ENCODE data around the gene MAPK13.
A peak's percentile ranks its signal among the peaks of the same experiment; 100 is the strongest.

MAPK13 gene

GRCh38 chr6:36169023-36170007, 39.0 kb downstream of the MAPK13 start:
- Histone ChIP-seq H3K4me1 (ENCODE audit: low read depth, poor library complexity, severe bottlenecking) (peaks cover 29% of the 10 kb centered on the region), H4K20me1 (ENCODE audit: insufficient read depth) (no peaks in the 10 kb centered on the region), H3K36me3 (ENCODE audit: insufficient read depth) (no peaks in the 10 kb centered on the region), H3K27ac (peak overlapping the region; percentile 48), H3K4me3 (IDR thresholded peaks at IDR 0.05; ENCODE audit: insufficient read depth, low read depth, low read length) (no peak overlapping the region), H2AFZ (ENCODE audit: low read depth) (peak overlapping the region; percentile 51), H3K9ac (no peak overlapping the region; the same call in 1 of the 2 replicates), H3K79me2 (ENCODE audit: insufficient read depth, low read depth) (no peaks in the 10 kb centered on the region), H3K27me3 (ENCODE audit: insufficient read depth, low read depth) (no peaks in the 10 kb centered on the region), H3K4me2 (peak overlapping the region; percentile 59)
- TF ChIP-seq CTCF (conservative IDR thresholded peaks at IDR 0.05; ENCODE audit: low read depth, low read length), result no peak

GRCh38 chr6:36170704-36171103, 40.4 kb downstream of the MAPK13 start:
- Histone ChIP-seq H3K27ac (no peak overlapping the region), H3K36me3 (ENCODE audit: insufficient read depth) (no peaks in the 10 kb centered on the region), H3K4me2 (no peak overlapping the region), H3K9ac (no peak overlapping the region), H2AFZ (ENCODE audit: low read depth) (no peak overlapping the region), H3K4me1 (ENCODE audit: low read depth, poor library complexity, severe bottlenecking) (peaks cover 29% of the 10 kb centered on the region), H3K79me2 (ENCODE audit: insufficient read depth, low read depth) (no peaks in the 10 kb centered on the region), H3K27me3 (ENCODE audit: insufficient read depth, low read depth) (no peaks in the 10 kb centered on the region), H4K20me1 (ENCODE audit: insufficient read depth) (no peaks in the 10 kb centered on the region), H3K4me3 (IDR thresholded peaks at IDR 0.05; ENCODE audit: insufficient read depth, low read depth, low read length) (no peak overlapping the region)
- TF ChIP-seq CTCF (conservative IDR thresholded peaks at IDR 0.05; ENCODE audit: low read depth, low read length), result no peak

GRCh38 chr6:36171573-36171972, 41.3 kb downstream of the MAPK13 start:
- H3K4me1 ChIP-seq (ENCODE audit: low read depth, poor library complexity, severe bottlenecking), result peaks cover 29% of the 10 kb centered on the region
- no peaks in the 10 kb centered on the region for H4K20me1 ChIP-seq (ENCODE audit: insufficient read depth)
- no peak overlapping the region for H3K4me2 ChIP-seq
- H3K79me2 ChIP-seq (ENCODE audit: insufficient read depth, low read depth), result no peaks in the 10 kb centered on the region
- H3K4me3 ChIP-seq (IDR thresholded peaks at IDR 0.05; ENCODE audit: insufficient read depth, low read depth, low read length), result no peak overlapping the region
- no peaks in the 10 kb centered on the region for H3K27me3 ChIP-seq (ENCODE audit: insufficient read depth, low read depth)
- no peak overlapping the region for H3K27ac ChIP-seq
- H3K9ac ChIP-seq, result no peak overlapping the region
- no peaks in the 10 kb centered on the region for H3K36me3 ChIP-seq (ENCODE audit: insufficient read depth)
- no peak for TF ChIP-seq CTCF (conservative IDR thresholded peaks at IDR 0.05; ENCODE audit: low read depth, low read length)
- no peak overlapping the region for H2AFZ ChIP-seq (ENCODE audit: low read depth)

- H3K27ac ChIP-seq, result no peak overlapping the region
- no peaks in the 10 kb centered on the region for H3K4me1 ChIP-seq (ENCODE audit: low read depth, poor library complexity, severe bottlenecking)
- H4K20me1 ChIP-seq (ENCODE audit: insufficient read depth), result no peaks in the 10 kb centered on the region
- no peaks in the 10 kb centered on the region for H3K36me3 ChIP-seq (ENCODE audit: insufficient read depth)
- H3K4me3 ChIP-seq (IDR thresholded peaks at IDR 0.05; ENCODE audit: insufficient read depth, low read depth, low read length), result no peak overlapping the region
- H3K79me2 ChIP-seq (ENCODE audit: insufficient read depth, low read depth), result no peaks in the 10 kb centered on the region
- no peaks in the 10 kb centered on the region for H3K27me3 ChIP-seq (ENCODE audit: insufficient read depth, low read depth)
- TF ChIP-seq CTCF (conservative IDR thresholded peaks at IDR 0.05; ENCODE audit: low read depth, low read length), result no peak
- no peak overlapping the region for H2AFZ ChIP-seq (ENCODE audit: low read depth)
- no peak overlapping the region for H3K9ac ChIP-seq
- no peak overlapping the region for H3K4me2 ChIP-seq
Measured at GRCh38 chr6:36177166-36177565, 46.9 kb downstream of the MAPK13 start.
